Uterus (tissue), 4 donors: ENCODE data around the gene NOTO. TPM values are rescaled to one million over a fixed set of nuclear protein-coding genes. Genes with fewer than 3 reads are reported as not detected.

Experiments
- DNase-seq, 2 donors: peaks; one replicate each; pipeline ENCODE4 v3.0.0-alpha.2; 2019 to 2020
- H3K27ac ChIP-seq, 2 donors: fragments of 200-600 bp; sonication (generic); 1 replicate in 1 of 2; 2 replicates in 1 of 2; pipeline ENCODE4 v1.5.1; 2016 to 2018
- H3K27me3 ChIP-seq, 2 donors: fragments of 200-600 bp; sonication (generic); one replicate each; pipeline ENCODE4 v1.5.1; 2018 to 2019; ENCODE audit warnings: control low read depth in 1 of 2
- H3K36me3 ChIP-seq, 2 donors: fragments of 200-600 bp; sonication (generic); one replicate each; pipeline ENCODE4 v1.5.1; 2019; ENCODE audit warnings: control low read depth in 1 of 2
- H3K4me1 ChIP-seq, 2 donors: fragments of 200-600 bp; sonication (generic); one replicate each; pipeline ENCODE4 v1.5.1; 2018 to 2019; ENCODE audit warnings: control low read depth in 1 of 2
- H3K4me3 ChIP-seq, 2 donors: fragments of 200-600 bp; sonication (generic); 1 replicate in 1 of 2; 2 replicates in 1 of 2; pipeline ENCODE4 v1.5.1; 2018 to 2019; ENCODE audit warnings: mild to moderate bottlenecking in 1 of 2
- H3K9me3 ChIP-seq, 2 donors: fragments of 200-600 bp; sonication (generic); one replicate each; pipeline ENCODE4 v1.5.1; 2019; ENCODE audit warnings: control low read depth in 1 of 2
- POLR2A ChIP-seq, 2 donors: fragments of 450-650 bp; IDR thresholded peaks; one replicate each; pipeline ENCODE4 v1.6.1; 2016; ENCODE audit warnings: antibody characterized with exemption in 2 of 2, mild to moderate bottlenecking in 1 of 2, moderate library complexity in 1 of 2
- intact Hi-C: fragments of 100-400 bp; cut with DNase I; formaldehyde crosslinking; loops from one replicate; pipeline ENCODE4 v1.15.1; 2023; ENCODE audit warnings: low total_unique reads
- total RNA-seq, 4 donors: library from RNA; depleted of rRNA in 3 of 4; stranded (reverse); fragments of >200 nt in 3 of 4; gene quantifications; one replicate each; pipeline versions ENCODE4 v1.1.0 to v1.2.4, GENCODE V29; 2014 to 2023
- TF ChIP-seq, protein P1 (sequence below), 4 experiments: fragments of 200-600 bp in 2 of 4; fragments of 450-650 bp in 2 of 4; sonication (generic) in 2 of 4; IDR thresholded peaks; one replicate each; pipeline ENCODE4 v1.5.1; 2016 to 2019; ENCODE audit warnings: antibody characterized with exemption in 4 of 4, mild to moderate bottlenecking in 2 of 4, moderate library complexity in 1 of 4
- donor health status: DM: yes; HTN: yes; CAD: no.

Gene NOTO
- total RNA-seq, 4 donors from 2014 or later, result not detected

- Histone ChIP-seq H3K4me3 (peak overlapping the region; percentile 10 to 36), H3K4me1 (peaks cover 0 to 11% of the 10 kb centered on the region in 2 donors), H3K27ac (peak overlapping the region in 1 of 2 donors; percentile 72), H3K36me3 (no peaks in the 10 kb centered on the region), H3K27me3 (peaks cover 0 to 12% of the 10 kb centered on the region in 2 donors), H3K9me3 (no peaks in the 10 kb centered on the region)
- no peak for TF ChIP-seq POLR2A (IDR thresholded peaks at IDR 0.05)
- TF ChIP-seq, protein P1, sequence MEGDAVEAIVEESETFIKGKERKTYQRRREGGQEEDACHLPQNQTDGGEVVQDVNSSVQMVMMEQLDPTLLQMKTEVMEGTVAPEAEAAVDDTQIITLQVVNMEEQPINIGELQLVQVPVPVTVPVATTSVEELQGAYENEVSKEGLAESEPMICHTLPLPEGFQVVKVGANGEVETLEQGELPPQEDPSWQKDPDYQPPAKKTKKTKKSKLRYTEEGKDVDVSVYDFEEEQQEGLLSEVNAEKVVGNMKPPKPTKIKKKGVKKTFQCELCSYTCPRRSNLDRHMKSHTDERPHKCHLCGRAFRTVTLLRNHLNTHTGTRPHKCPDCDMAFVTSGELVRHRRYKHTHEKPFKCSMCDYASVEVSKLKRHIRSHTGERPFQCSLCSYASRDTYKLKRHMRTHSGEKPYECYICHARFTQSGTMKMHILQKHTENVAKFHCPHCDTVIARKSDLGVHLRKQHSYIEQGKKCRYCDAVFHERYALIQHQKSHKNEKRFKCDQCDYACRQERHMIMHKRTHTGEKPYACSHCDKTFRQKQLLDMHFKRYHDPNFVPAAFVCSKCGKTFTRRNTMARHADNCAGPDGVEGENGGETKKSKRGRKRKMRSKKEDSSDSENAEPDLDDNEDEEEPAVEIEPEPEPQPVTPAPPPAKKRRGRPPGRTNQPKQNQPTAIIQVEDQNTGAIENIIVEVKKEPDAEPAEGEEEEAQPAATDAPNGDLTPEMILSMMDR (IDR thresholded peaks at IDR 0.05), result no peak
- intact Hi-C loops, result loop anchor here (5.0 kb wide), 2 partner anchors 88 to 183 kb away; no protein-coding TSS in a partner anchor
- DNase-seq, result peak; percentile 58 to 71
Measured at GRCh38 chr2:73175663-73176204, 26.6 kb upstream of the NOTO start.

GRCh38 chr2:73176205-73176880 is 26.0 kb upstream of the NOTO start:
- H3K9me3 ChIP-seq, result no peaks in the 10 kb centered on the region
- H3K4me1 ChIP-seq, result peaks cover 0 to 11% of the 10 kb centered on the region in 2 donors
- peaks cover 0 to 12% of the 10 kb centered on the region in 2 donors for H3K27me3 ChIP-seq
- peak; percentile 16 to 18 for DNase-seq
- intact Hi-C loops, result loop anchor here (5.0 kb wide), 2 partner anchors 89 to 184 kb away; no protein-coding TSS in a partner anchor
- no peak for TF ChIP-seq POLR2A (IDR thresholded peaks at IDR 0.05)
- no peaks in the 10 kb centered on the region for H3K36me3 ChIP-seq
- H3K27ac ChIP-seq, result peak overlapping the region; percentile 62 to 72
- H3K4me3 ChIP-seq, result peak overlapping the region; percentile 42 to 47

DNA sequence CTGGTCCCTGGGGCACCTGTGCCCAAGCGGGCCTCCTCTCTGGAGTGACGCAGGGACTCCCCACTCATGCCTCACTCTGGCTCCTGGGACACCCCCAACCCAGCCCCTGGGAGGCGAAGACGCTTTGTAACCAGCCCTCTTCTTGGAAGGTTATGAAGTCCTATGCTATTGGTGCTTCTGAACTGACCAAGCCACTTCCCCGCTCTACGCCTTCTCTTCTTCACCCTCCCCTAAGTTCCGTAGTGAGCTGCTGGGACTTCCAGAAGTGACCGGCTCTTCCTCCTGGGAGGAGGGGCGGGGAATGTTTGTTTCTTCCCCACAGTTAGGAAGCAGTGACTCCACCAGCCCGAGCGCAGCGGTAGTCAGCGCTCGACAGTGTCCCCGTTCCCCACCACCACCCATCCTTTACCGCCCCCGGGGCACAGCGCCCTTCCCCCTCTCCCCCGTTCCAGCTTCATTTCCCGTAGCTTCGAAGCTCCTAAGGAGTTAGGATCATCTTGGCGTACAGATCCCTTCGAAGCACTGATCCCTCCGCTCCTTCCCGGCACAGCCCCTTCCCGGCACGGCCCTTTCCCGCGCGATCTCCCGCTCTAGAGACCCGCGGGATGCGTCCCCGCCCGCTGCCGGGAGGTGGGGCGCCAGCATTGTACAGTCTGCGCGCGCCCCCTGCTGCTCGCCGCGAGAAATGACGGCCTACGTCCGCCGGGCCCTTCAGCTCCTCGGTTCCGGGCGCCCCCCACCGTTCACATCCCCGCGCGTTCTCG is 25.3 kb upstream of the NOTO start:
- DNase-seq, result peak; percentile 89 to 91
- Histone ChIP-seq H3K27me3 (peaks cover 0 to 12% of the 10 kb centered on the region in 2 donors), H3K9me3 (no peaks in the 10 kb centered on the region), H3K4me3 (peak overlapping the region; percentile 42 to 47), H3K27ac (peak overlapping the region; percentile 62 to 72), H3K36me3 (no peaks in the 10 kb centered on the region), H3K4me1 (peaks cover 0 to 11% of the 10 kb centered on the region in 2 donors)
- TF ChIP-seq POLR2A (IDR thresholded peaks at IDR 0.05), result peak; percentile 19 to 22
- TF ChIP-seq, protein P1 (IDR thresholded peaks at IDR 0.05), result peak; percentile 99
- intact Hi-C loops, result loop anchor here (5.0 kb wide), 2 partner anchors 90 to 185 kb away; no protein-coding TSS in a partner anchor

DNA sequence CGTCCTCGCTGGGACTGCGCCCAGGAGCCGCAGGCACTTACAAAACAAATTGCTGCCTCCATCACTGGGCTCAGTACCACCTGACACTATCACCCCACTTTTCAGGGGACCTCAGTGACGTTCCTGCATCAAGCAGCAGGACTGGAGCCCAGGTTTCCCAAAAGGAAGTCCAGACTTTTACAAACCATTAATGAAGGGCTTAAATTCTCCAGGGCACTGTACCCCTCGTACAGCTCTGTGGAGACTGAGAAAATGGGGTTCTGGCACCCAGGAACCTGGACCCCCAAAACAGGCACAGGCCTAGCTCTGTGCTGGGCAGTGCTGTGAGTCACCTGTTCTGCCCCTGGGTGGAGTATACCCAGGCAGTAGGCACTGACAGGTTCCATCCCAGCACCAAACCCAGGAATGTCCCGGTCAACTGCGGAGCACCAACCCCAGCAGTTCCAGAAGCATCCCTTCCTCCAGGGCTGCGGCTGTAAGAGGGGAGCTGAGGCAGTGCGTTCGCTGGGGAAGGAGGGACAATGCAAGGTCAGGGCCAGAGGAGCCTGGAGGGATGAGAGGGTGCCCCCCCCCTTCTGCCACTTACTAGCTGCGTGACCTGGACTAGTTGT is 24.6 kb upstream of the NOTO start:
- H3K27ac ChIP-seq, result no peak overlapping the region
- peaks cover 0 to 12% of the 10 kb centered on the region in 2 donors for H3K27me3 ChIP-seq
- peak overlapping the region in 1 of 2 donors; percentile 47 for H3K4me3 ChIP-seq
- DNase-seq, result no peak
- peaks cover 0 to 11% of the 10 kb centered on the region in 2 donors for H3K4me1 ChIP-seq
- H3K36me3 ChIP-seq, result no peaks in the 10 kb centered on the region
- no peaks in the 10 kb centered on the region for H3K9me3 ChIP-seq
- intact Hi-C loops, result loop anchor here (5.0 kb wide), 2 partner anchors 90 to 185 kb away; no protein-coding TSS in a partner anchor
- TF ChIP-seq, protein P1 (IDR thresholded peaks at IDR 0.05), result no peak
- TF ChIP-seq POLR2A (IDR thresholded peaks at IDR 0.05), result no peak

GRCh38 chr2:73185965-73186364 is 16.4 kb upstream of the NOTO start:
- intact Hi-C loops, result no loop called here
- no peak for DNase-seq
- no peaks in the 10 kb centered on the region for H3K27me3 ChIP-seq
- H3K4me1 ChIP-seq, result no peaks in the 10 kb centered on the region
- TF ChIP-seq POLR2A (IDR thresholded peaks at IDR 0.05), result no peak
- TF ChIP-seq, protein P1 (IDR thresholded peaks at IDR 0.05), result no peak
- no peak overlapping the region for H3K27ac ChIP-seq
- no peak overlapping the region for H3K4me3 ChIP-seq
- no peaks in the 10 kb centered on the region for H3K9me3 ChIP-seq
- no peaks in the 10 kb centered on the region for H3K36me3 ChIP-seq
